Upper lobe of left lung (tissue), 6 donors: ENCODE measurements around the gene HSPA4. TPM values are rescaled to one million over a fixed set of nuclear protein-coding genes. Genes with fewer than 3 reads are reported as not detected.
"Not testable (repeated sequence)": the region's sequence is repeated elsewhere in the genome, so short reads cannot be mapped to it uniquely, and the experiment has no call there.

Experiments used
- ATAC-seq, 2 donors: fragments of 200-7000 bp; cut with Tn5 transposase; one replicate each; pipeline ENCODE4 v1.9.1; 2022; ENCODE audit warnings: mild to moderate bottlenecking in 2 of 2, moderate library complexity in 2 of 2; ENCODE audit not compliant: low FRiP score in 2 of 2
- DNase-seq, 2 donors: peaks; one replicate each; pipeline ENCODE4 v3.0.0-alpha.2; 2019 to 2020
- H3K27ac ChIP-seq, 4 donors: fragments of 200-600 bp; sonication (generic); one replicate each; pipeline ENCODE4 v1.5.1; 2016 to 2019
- H3K27me3 ChIP-seq, 4 donors: fragments of 200-600 bp; sonication (generic); one replicate each; pipeline ENCODE4 v1.5.1; 2017 to 2019
- H3K36me3 ChIP-seq, 4 donors: fragments of 200-600 bp; sonication (generic); one replicate each; pipeline ENCODE4 v1.5.1; 2016 to 2019
- H3K4me1 ChIP-seq, 4 donors: fragments of 200-600 bp; sonication (generic); one replicate each; pipeline ENCODE4 v1.5.1; 2018 to 2019
- H3K4me3 ChIP-seq, 4 donors: fragments of 200-600 bp; sonication (generic); one replicate each; pipeline ENCODE4 v1.5.1; 2017 to 2019; ENCODE audit warnings: mild to moderate bottlenecking in 2 of 4, moderate library complexity in 1 of 4
- H3K9me3 ChIP-seq, 4 donors: fragments of 200-600 bp; sonication (generic); one replicate each; pipeline ENCODE4 v1.5.1; 2018 to 2019
- CTCF ChIP-seq, 6 experiments: fragments of 450-650 bp in 4 of 6; fragments of 200-600 bp in 2 of 6; sonication (generic) in 2 of 6; IDR thresholded peaks; one replicate each; pipeline ENCODE4 v1.5.1; 2016 to 2019; ENCODE audit warnings: antibody characterized with exemption in 6 of 6
- EP300 ChIP-seq, 4 donors: sonication (generic); formaldehyde crosslinking; IDR thresholded peaks; one replicate each; pipeline ENCODE4 v1.5.1; 2017; ENCODE audit warnings: antibody characterized with exemption in 4 of 4, control low read depth in 2 of 4
- POLR2A ChIP-seq, 4 donors: fragments of 450-650 bp; IDR thresholded peaks; one replicate each; pipeline ENCODE4 v1.5.1; 2016 to 2017; ENCODE audit warnings: antibody characterized with exemption in 4 of 4, mild to moderate bottlenecking in 2 of 4
- POLR2AphosphoS5 ChIP-seq, 2 donors: sonication (generic); formaldehyde crosslinking; IDR thresholded peaks; one replicate each; pipeline ENCODE4 v1.5.1; 2017; ENCODE audit warnings: antibody characterized with exemption in 2 of 2
- WGBS, 2 donors: methylation state at CpG; one replicate each; pipeline ENCODE4 v1.1.5; 2017 to 2018; 5-methylcytosine and 5-hydroxymethylcytosine counted together
- total RNA-seq, 6 donors: library from RNA; depleted of rRNA in 4 of 6; stranded (reverse); fragments of >200 nt in 4 of 6; gene quantifications; one replicate each; pipeline versions ENCODE4 v1.1.0 to v1.2.1, GENCODE V29; 2016 to 2021
- donor health status: DM: no; HTN: no; CAD: no; lungs with moderate emphysema.
- donor health status: DM: no; HTN: yes; CAD: no; lungs with severe emphysema.

Gene HSPA4
- total RNA-seq, 6 donors from 2014 or later: 27.2 to 59.1 (median 56.7) TPM

- WGBS, 2 donors: 79 to 83% methylated on average over 5 to 6 of the region's 6 CpGs
- TF ChIP-seq POLR2AphosphoS5 (IDR thresholded peaks at IDR 0.05) (no peak), CTCF (IDR thresholded peaks at IDR 0.05) (no peak), POLR2A (IDR thresholded peaks at IDR 0.05) (no peak), EP300 (IDR thresholded peaks at IDR 0.05) (no peak)
- Histone ChIP-seq H3K27me3 (no peaks in the 10 kb centered on the region), H3K9me3 (no peaks in the 10 kb centered on the region), H3K4me3 (no peak overlapping the region), H3K4me1 (peaks cover 0 to 6% (median 0%) of the 10 kb centered on the region in 4 donors), H3K27ac (no peak overlapping the region), H3K36me3 (no peaks in the 10 kb centered on the region)
- ATAC-seq: no peak
- DNase-seq: no peak
Measured at GRCh38 chr5:133129289-133129688, 77.5 kb downstream of the HSPA4 start.

- Histone ChIP-seq H3K27ac (no peak overlapping the region), H3K36me3 (no peaks in the 10 kb centered on the region), H3K4me1 (peaks cover 0 to 6% (median 0%) of the 10 kb centered on the region in 4 donors), H3K9me3 (no peaks in the 10 kb centered on the region), H3K4me3 (no peak overlapping the region), H3K27me3 (no peaks in the 10 kb centered on the region)
- DNase-seq (no peak), ATAC-seq (no peak)
- no peak for TF ChIP-seq CTCF (IDR thresholded peaks at IDR 0.05)
- TF ChIP-seq EP300 (IDR thresholded peaks at IDR 0.05): no peak
- no peak for TF ChIP-seq POLR2AphosphoS5 (IDR thresholded peaks at IDR 0.05)
- no peak for TF ChIP-seq POLR2A (IDR thresholded peaks at IDR 0.05)
- 58 to 81% methylated on average over 3 of the region's 3 CpGs for WGBS, 2 donors
Measured at GRCh38 chr5:133129950-133130349, 78.1 kb downstream of the HSPA4 start.

- DNase-seq (no peak), ATAC-seq (no peak)
- no peak overlapping the region for H3K4me3 ChIP-seq
- H3K27me3 ChIP-seq: no peaks in the 10 kb centered on the region
- peaks cover 0 to 6% (median 0%) of the 10 kb centered on the region in 4 donors for H3K4me1 ChIP-seq
- WGBS, 2 donors: 52 to 56% methylated on average over 8 of the region's 8 CpGs
- no peak for TF ChIP-seq CTCF (IDR thresholded peaks at IDR 0.05)
- no peaks in the 10 kb centered on the region for H3K9me3 ChIP-seq
- no peak overlapping the region for H3K27ac ChIP-seq
- no peaks in the 10 kb centered on the region for H3K36me3 ChIP-seq
Measured at GRCh38 chr5:133130387-133131118, 78.7 kb downstream of the HSPA4 start.

GRCh38 chr5:133132717-133133116 is 80.9 kb downstream of the HSPA4 start:
- H3K4me1 ChIP-seq: peaks cover 0 to 6% (median 0%) of the 10 kb centered on the region in 4 donors
- no peaks in the 10 kb centered on the region for H3K36me3 ChIP-seq
- no peak for ATAC-seq
- H3K4me3 ChIP-seq: no peak overlapping the region
- no peak for TF ChIP-seq EP300 (IDR thresholded peaks at IDR 0.05)
- no peak for TF ChIP-seq CTCF (IDR thresholded peaks at IDR 0.05)
- no peak for TF ChIP-seq POLR2AphosphoS5 (IDR thresholded peaks at IDR 0.05)
- TF ChIP-seq POLR2A (IDR thresholded peaks at IDR 0.05): no peak
- no peaks in the 10 kb centered on the region for H3K9me3 ChIP-seq
- H3K27me3 ChIP-seq: no peaks in the 10 kb centered on the region
- no peak for DNase-seq
- WGBS, 2 donors: 75 to 77% methylated on average over 2 of the region's 2 CpGs
- H3K27ac ChIP-seq: no peak overlapping the region

- ATAC-seq, H3K4me3 ChIP-seq, H3K27me3 ChIP-seq, H3K36me3 ChIP-seq, DNase-seq, H3K27ac ChIP-seq, H3K4me1 ChIP-seq, H3K9me3 ChIP-seq: not testable (repeated sequence)
- WGBS, 2 donors: 92 to 95% methylated on average over 5 of the region's 5 CpGs
Measured at GRCh38 chr5:133133241-133133640, 81.4 kb downstream of the HSPA4 start.

GRCh38 chr5:133136890-133137289 is 85.1 kb downstream of the HSPA4 start:
- not testable (repeated sequence) for H3K9me3 ChIP-seq, H3K27me3 ChIP-seq, ATAC-seq, DNase-seq, H3K27ac ChIP-seq, H3K36me3 ChIP-seq, H3K4me3 ChIP-seq, H3K4me1 ChIP-seq
- WGBS, 2 donors: 68 to 73% methylated on average over 2 of the region's 2 CpGs
